ENCODE data around the gene MBL2.
A peak's percentile ranks its signal among the peaks of the same experiment; 100 is the strongest.

MBL2 gene

GRCh38 chr10:52782554-52782953 lies 10.0 kb upstream of the MBL2 start:
- TF ChIP-seq ZNF510 (tag by site-specific recombination; IDR thresholded peaks at IDR 0.05; ENCODE audit: insufficient replicate concordance), result no peak
- no peak for TF ChIP-seq ZNF677 (tag by site-specific recombination; IDR thresholded peaks at IDR 0.05)
- TF ChIP-seq BCL11A (tag by site-specific recombination; IDR thresholded peaks at IDR 0.05; ENCODE audit: low read depth), result no peak
- TF ChIP-seq GLI2 (tag by site-specific recombination; IDR thresholded peaks at IDR 0.05; ENCODE audit: borderline replicate concordance, low read depth), result no peak
- Histone ChIP-seq H3K36me3 (ENCODE audit: control insufficient read depth in 2 of 2, insufficient read depth in 1 of 2, low read length in 2 of 2) (no peaks in the 10 kb centered on the region), H3K27ac (ENCODE audit: extremely low read depth, low read depth, low read length) (no peak overlapping the region), H3K9me3 (ENCODE audit: control insufficient read depth, insufficient read depth, low read depth, low read length) (no peaks in the 10 kb centered on the region), H3K4me3 (ENCODE audit: low read depth, low read length) (no peak overlapping the region), H3K4me1 (ENCODE audit: control insufficient read depth, insufficient read depth, low read length) (no peaks in the 10 kb centered on the region)
- ChIA-PET POLR2A (no interaction called here), CTCF (interaction anchor here (1.5 to 6.2 kb wide), 3 partner anchors 9 to 45 kb away, joined by 5 to 67 read pairs (median 11); no protein-coding TSS in a partner anchor)

- ChIA-PET POLR2A (no interaction called here), CTCF (interaction anchor here (0.6 to 6.2 kb wide), 18 partner anchors 9 to 1608 kb away, joined by 3 to 73 read pairs (median 6); no protein-coding TSS in a partner anchor)
- Histone ChIP-seq H3K9me3 (ENCODE audit: control insufficient read depth, insufficient read depth, low read depth, low read length) (no peaks in the 10 kb centered on the region), H3K4me1 (ENCODE audit: control insufficient read depth, insufficient read depth, low read length) (no peaks in the 10 kb centered on the region), H3K27ac (ENCODE audit: extremely low read depth, low read depth, low read length) (no peak overlapping the region), H3K4me3 (ENCODE audit: low read depth, low read length) (no peak overlapping the region), H3K36me3 (ENCODE audit: control insufficient read depth in 2 of 2, insufficient read depth in 1 of 2, low read length in 2 of 2) (no peaks in the 10 kb centered on the region)
- TF ChIP-seq ZNF404 (tag by site-specific recombination; IDR thresholded peaks at IDR 0.05) (no peak), GLIS2 (tag by site-specific recombination; IDR thresholded peaks at IDR 0.05) (no peak), ZBTB21 (tag by site-specific recombination; IDR thresholded peaks at IDR 0.05) (no peak), ZNF341 (tag by site-specific recombination; IDR thresholded peaks at IDR 0.05; ENCODE audit: low read depth) (no peak), ZNF792 (tag by site-specific recombination; IDR thresholded peaks at IDR 0.05) (no peak), ZNF23 (tag by site-specific recombination; IDR thresholded peaks at IDR 0.05; ENCODE audit: borderline replicate concordance) (no peak), ZNF785 (tag by site-specific recombination; IDR thresholded peaks at IDR 0.05) (no peak), ZNF514 (tag by site-specific recombination; IDR thresholded peaks at IDR 0.05) (no peak), SP7 (tag by site-specific recombination; IDR thresholded peaks at IDR 0.05) (no peak), ZNF24 (tag by site-specific recombination; IDR thresholded peaks at IDR 0.05) (no peak), ZNF510 (tag by site-specific recombination; IDR thresholded peaks at IDR 0.05; ENCODE audit: insufficient replicate concordance) (no peak), ZBTB7A (tag by site-specific recombination; IDR thresholded peaks at IDR 0.05; ENCODE audit: low read depth) (no peak)
These were observed 8.0 kb upstream of the MBL2 start for GRCh38 chr10:52780391-52781155.

- Histone ChIP-seq H3K4me3 (ENCODE audit: low read depth, low read length) (no peak overlapping the region), H3K27ac (ENCODE audit: extremely low read depth, low read depth, low read length) (no peak overlapping the region), H3K9me3 (ENCODE audit: control insufficient read depth, insufficient read depth, low read depth, low read length) (no peaks in the 10 kb centered on the region), H3K36me3 (ENCODE audit: control insufficient read depth in 2 of 2, insufficient read depth in 1 of 2, low read length in 2 of 2) (no peaks in the 10 kb centered on the region), H3K4me1 (ENCODE audit: control insufficient read depth, insufficient read depth, low read length) (no peaks in the 10 kb centered on the region)
- ChIA-PET POLR2A (no interaction called here), CTCF (interaction anchor here (0.6 to 6.2 kb wide), 17 partner anchors 8 to 1313 kb away, joined by 3 to 73 read pairs (median 8); no protein-coding TSS in a partner anchor)
- TF ChIP-seq ZBTB48 (tag by site-specific recombination; IDR thresholded peaks at IDR 0.05) (peak; percentile 59; the same call in 1 of the 2 replicates), ZNF654 (tag by site-specific recombination; IDR thresholded peaks at IDR 0.05; ENCODE audit: low read depth) (peak; percentile 93), ZXDB (tag by site-specific recombination; IDR thresholded peaks at IDR 0.05) (no peak), ZNF623 (tag by site-specific recombination; IDR thresholded peaks at IDR 0.05) (no peak), CTCF (tag by site-specific recombination; IDR thresholded peaks at IDR 0.05) (peak; percentile 73), ZBTB11 (tag by site-specific recombination; conservative IDR thresholded peaks at IDR 0.05; ENCODE audit: low read depth) (no peak), ZNF2 (tag by site-specific recombination; IDR thresholded peaks at IDR 0.05) (0 out of 2 replicates have a peak, but pooled peaks have one; percentile 26), ZNF354C (tag by site-specific recombination; IDR thresholded peaks at IDR 0.05; ENCODE audit: borderline replicate concordance, low read depth) (no peak), ZNF677 (tag by site-specific recombination; IDR thresholded peaks at IDR 0.05) (no peak), ZNF670 (tag by site-specific recombination; IDR thresholded peaks at IDR 0.05; ENCODE audit: low read depth) (no peak)
These were observed 7.2 kb upstream of the MBL2 start for GRCh38 chr10:52779541-52780390.

All from HEK293 (cell line).